GM12892 (cell line): ENCODE measurements around the gene IGF1R.

ENCODE experiments used
- POLR2AphosphoS5 ChIP-seq: IDR thresholded peaks from 2 replicates; pipeline ENCODE4 v1.6.1; 2011; ENCODE audit warnings: low read depth, low read length, control low read depth
- TAF1 ChIP-seq: IDR thresholded peaks from 2 replicates; pipeline ENCODE4 v1.6.1; 2011; ENCODE audit warnings: low read depth, mild to moderate bottlenecking, control low read depth, low read length, borderline replicate concordance

- no peak for TF ChIP-seq POLR2AphosphoS5
- no peak for TF ChIP-seq TAF1
These were observed 18.1 kb downstream of the IGF1R start for GRCh38 chr15:98666441-98666840.
